ENCODE measurements around the gene P2RY2. TPM values are rescaled to one million over a fixed set of nuclear protein-coding genes. Genes with fewer than 3 reads are reported as not detected.
"Not testable (repeated sequence)": the region's sequence is repeated elsewhere in the genome, so short reads cannot be mapped to it uniquely, and the experiment has no call there.

P2RY2 gene
- total RNA-seq, 1 donor from 2014 or later, result 3.1 TPM

GRCh38 chr11:73228268-73229134 is 10.4 kb downstream of the P2RY2 start:
- DNase-seq, result no peak

- peak; percentile 29 for DNase-seq
Measured at GRCh38 chr11:73229321-73229895, 11.3 kb downstream of the P2RY2 start.

- DNase-seq, result no peak
Measured at GRCh38 chr11:73229896-73230875, 12.1 kb downstream of the P2RY2 start.

- no peak for DNase-seq
Measured at GRCh38 chr11:73230931-73231330, 12.8 kb downstream of the P2RY2 start.

GRCh38 chr11:73232487-73232886 is 14.4 kb downstream of the P2RY2 start:
- DNase-seq, result not testable (repeated sequence)

- no peak for DNase-seq
Measured at GRCh38 chr11:73233211-73233610, 15.1 kb downstream of the P2RY2 start.

GRCh38 chr11:73233692-73234470 is 15.8 kb downstream of the P2RY2 start:
- no peak for DNase-seq

GRCh38 chr11:73234471-73235181 is 16.5 kb downstream of the P2RY2 start:
- no peak for DNase-seq

GRCh38 chr11:73235236-73235786 is 17.2 kb downstream of the P2RY2 start:
- no peak for DNase-seq

- DNase-seq, result no peak
Measured at GRCh38 chr11:73236205-73236765, 18.2 kb downstream of the P2RY2 start.

- no peak for DNase-seq
Measured at GRCh38 chr11:73236854-73237253, 18.8 kb downstream of the P2RY2 start.

- DNase-seq, result no peak
Measured at GRCh38 chr11:73237471-73238290, 19.6 kb downstream of the P2RY2 start.

GRCh38 chr11:73239111-73239521 is 21.0 kb downstream of the P2RY2 start:
- no peak for DNase-seq

GRCh38 chr11:73239571-73240189 is 21.6 kb downstream of the P2RY2 start:
- DNase-seq, result no peak

GRCh38 chr11:73240190-73240781 is 22.2 kb downstream of the P2RY2 start:
- DNase-seq, result no peak

- no peak for DNase-seq
Measured at GRCh38 chr11:73241300-73241699, 23.2 kb downstream of the P2RY2 start.

- DNase-seq, result peak; percentile 49
Measured at GRCh38 chr11:73242251-73243092, 24.4 kb downstream of the P2RY2 start.

GRCh38 chr11:73243093-73243485 is 25.0 kb downstream of the P2RY2 start:
- no peak for DNase-seq

All from skin of body (tissue), 2 donors.